ENCODE data around the gene PPFIBP2. TPM values are rescaled to one million over a fixed set of nuclear protein-coding genes. Genes with fewer than 3 reads are reported as not detected.

PPFIBP2 gene
- polyA plus RNA-seq, 4 donors: 26.5 to 71.7 (median 62.4) TPM

DNA sequence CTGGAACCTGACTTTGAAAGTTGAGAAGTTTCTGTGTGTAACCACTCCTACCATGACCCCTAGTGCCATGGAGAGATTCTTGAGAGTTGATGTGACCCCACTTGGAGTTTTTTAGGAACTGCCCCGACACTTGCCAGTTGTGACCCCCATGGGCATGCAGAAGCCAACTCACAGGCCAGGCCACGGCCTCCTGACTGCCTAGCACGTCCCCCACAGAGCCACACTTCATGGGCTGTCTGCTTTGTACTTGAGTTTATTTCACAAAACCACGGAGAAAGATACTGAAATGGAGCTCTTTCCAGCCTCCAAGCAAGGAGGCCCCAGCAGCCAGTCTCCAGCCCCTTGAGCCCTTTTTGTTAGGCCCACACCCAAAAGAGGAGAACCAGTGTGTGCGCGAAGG lies 151.1 kb downstream of the PPFIBP2 start:
- Histone ChIP-seq H3K36me3 (ENCODE audit: control insufficient read depth in 3 of 3, insufficient read depth in 2 of 3, low read depth in 1 of 3, low read length in 3 of 3) (peaks cover 0 to 39% (median 6%) of the 10 kb centered on the region in 3 donors), H3K4me3 (ENCODE audit: low read depth in 1 of 3, low read length in 3 of 3) (no peak overlapping the region), H3K27me3 (ENCODE audit: control insufficient read depth in 3 of 3, insufficient read depth in 3 of 3, low read length in 3 of 3) (no peaks in the 10 kb centered on the region), H3K4me1 (ENCODE audit: control insufficient read depth in 3 of 3, insufficient read depth in 2 of 3, low read depth in 1 of 3, low read length in 2 of 3) (no peaks in the 10 kb centered on the region), H3K9me3 (ENCODE audit: control insufficient read depth in 2 of 2, insufficient read depth in 1 of 2, low read depth in 1 of 2, low read length in 1 of 2) (no peaks in the 10 kb centered on the region), H3K27ac (ENCODE audit: low read depth in 1 of 3, low read length in 2 of 3) (no peak overlapping the region)
- DNase-seq (no peak), FAIRE-seq (no peak)
- WGBS, 3 donors: 78 to 93% (median 78%) methylated on average over 6 of the region's 6 CpGs

DNA sequence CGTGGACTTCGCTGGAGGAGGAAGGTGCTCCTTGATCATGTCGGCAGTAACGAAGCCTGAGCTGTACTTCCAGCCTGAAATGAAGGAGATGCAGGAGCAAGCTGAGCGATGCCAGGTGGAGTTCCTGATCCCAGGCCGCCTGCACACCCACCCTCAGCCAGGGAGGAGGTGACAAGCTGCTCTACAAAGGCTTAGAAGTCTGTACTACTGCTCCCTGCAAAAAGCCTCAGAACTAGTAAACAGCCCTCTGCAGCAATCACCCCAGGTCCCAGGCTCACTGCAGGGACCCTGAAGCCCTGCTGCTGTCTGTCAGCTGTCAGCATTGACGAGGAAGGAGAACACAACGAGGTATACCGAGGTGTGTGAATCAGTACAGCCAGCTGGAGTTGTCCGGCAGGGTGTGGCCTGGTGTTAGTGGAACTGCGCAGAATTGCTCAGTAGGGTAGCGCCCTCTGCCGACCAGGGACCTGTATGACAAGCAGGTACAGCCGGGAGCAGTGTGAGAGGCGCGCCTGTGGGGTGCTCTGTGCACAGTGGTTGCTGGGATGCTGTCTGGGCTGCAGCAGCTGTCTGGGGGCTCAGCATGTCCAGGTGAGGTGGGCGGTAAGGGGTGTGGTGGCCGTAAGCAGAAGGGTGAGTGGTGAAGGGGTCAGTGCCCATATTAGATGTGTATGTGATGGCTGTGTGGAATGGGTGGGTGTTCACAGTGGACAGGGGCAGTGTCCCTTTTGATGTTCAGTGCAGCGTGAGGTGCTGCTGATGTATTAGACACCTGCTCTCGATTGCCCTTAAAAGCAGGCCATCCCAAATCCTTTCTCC lies 151.9 kb downstream of the PPFIBP2 start:
- H3K27me3 ChIP-seq (ENCODE audit: control insufficient read depth in 3 of 3, insufficient read depth in 3 of 3, low read length in 3 of 3): no peaks in the 10 kb centered on the region

DNA sequence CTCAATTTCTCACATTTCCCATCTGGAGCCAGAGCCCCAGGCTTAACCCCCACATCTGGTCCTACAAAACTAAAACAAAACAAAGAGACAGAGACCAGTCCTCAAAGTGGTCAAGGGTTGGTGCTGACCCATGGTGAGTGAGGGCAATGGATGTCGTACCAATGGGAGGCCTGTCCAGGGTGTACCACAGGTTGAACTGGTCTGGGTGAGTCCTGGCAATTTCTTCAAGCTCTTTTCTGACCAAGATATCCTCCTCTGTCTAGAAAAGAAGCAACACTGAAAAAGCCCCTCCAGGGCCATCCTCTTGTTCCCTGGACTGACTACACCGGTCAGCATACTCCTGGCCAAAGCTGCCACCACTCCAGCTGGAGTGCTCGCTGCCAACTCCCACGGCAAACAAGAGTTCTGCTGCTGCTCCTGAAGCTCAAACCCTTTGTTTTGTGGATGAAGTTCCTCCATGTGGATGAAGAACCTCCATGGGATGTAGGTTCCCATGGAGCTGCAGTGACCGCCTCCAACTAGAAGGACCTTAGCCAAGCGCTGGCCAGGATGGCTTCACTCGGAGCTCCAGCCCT lies 152.6 kb downstream of the PPFIBP2 start:
- no peak for DNase-seq
- no peak for FAIRE-seq
- 86 to 91% (median 89%) methylated on average over 7 of the region's 7 CpGs for WGBS, 3 donors

More for the DNA sequence above, 151.9 kb downstream of the PPFIBP2 start:
- DNase-seq (peak; percentile 89 to 90), FAIRE-seq (no peak)
- no peak overlapping the region for H3K27ac ChIP-seq (ENCODE audit: low read depth in 1 of 3, low read length in 2 of 3)
- H3K4me3 ChIP-seq (ENCODE audit: low read depth in 1 of 3, low read length in 3 of 3): no peak overlapping the region
- peaks cover 0 to 39% (median 6%) of the 10 kb centered on the region in 3 donors for H3K36me3 ChIP-seq (ENCODE audit: control insufficient read depth in 3 of 3, insufficient read depth in 2 of 3, low read depth in 1 of 3, low read length in 3 of 3)
- 37 to 46% (median 37%) methylated on average over 20 of the region's 20 CpGs for WGBS, 3 donors
- H3K4me1 ChIP-seq (ENCODE audit: control insufficient read depth in 3 of 3, insufficient read depth in 2 of 3, low read depth in 1 of 3, low read length in 2 of 3): no peaks in the 10 kb centered on the region
- no peaks in the 10 kb centered on the region for H3K9me3 ChIP-seq (ENCODE audit: control insufficient read depth in 2 of 2, insufficient read depth in 1 of 2, low read depth in 1 of 2, low read length in 1 of 2)

DNA sequence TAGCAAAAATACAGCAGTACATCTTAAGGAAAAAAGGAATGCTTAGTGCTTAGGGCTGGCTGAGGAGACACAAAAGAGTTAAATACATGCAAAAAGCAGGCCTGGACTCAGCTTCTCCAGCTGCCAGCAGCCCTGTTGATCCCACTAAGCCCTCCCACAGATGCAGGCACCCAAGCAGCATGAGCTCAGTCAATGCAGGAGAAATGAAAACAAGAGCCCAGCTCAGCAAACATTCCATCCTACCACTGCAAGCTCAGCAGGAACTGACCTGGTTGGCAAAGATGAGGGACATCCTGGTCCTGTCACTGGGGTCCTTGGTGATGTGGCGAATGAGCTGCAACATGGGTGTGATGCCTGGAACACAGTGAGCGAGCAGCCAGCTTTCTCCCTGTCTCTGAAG lies 153.7 kb downstream of the PPFIBP2 start:
- no peaks in the 10 kb centered on the region for H3K9me3 ChIP-seq (ENCODE audit: control insufficient read depth in 2 of 2, insufficient read depth in 1 of 2, low read depth in 1 of 2, low read length in 1 of 2)
- H3K27ac ChIP-seq (ENCODE audit: low read depth in 1 of 3, low read length in 2 of 3): no peak overlapping the region
- H3K4me3 ChIP-seq (ENCODE audit: low read depth in 1 of 3, low read length in 3 of 3): no peak overlapping the region
- H3K4me1 ChIP-seq (ENCODE audit: control insufficient read depth in 3 of 3, insufficient read depth in 2 of 3, low read depth in 1 of 3, low read length in 2 of 3): peaks cover 0 to 4% (median 0%) of the 10 kb centered on the region in 3 donors
- H3K36me3 ChIP-seq (ENCODE audit: control insufficient read depth in 3 of 3, insufficient read depth in 2 of 3, low read depth in 1 of 3, low read length in 3 of 3): peaks cover 0 to 39% (median 6%) of the 10 kb centered on the region in 3 donors
- WGBS, 3 donors: 78 to 90% (median 87%) methylated on average over 2 of the region's 2 CpGs
- no peak for FAIRE-seq
- H3K27me3 ChIP-seq (ENCODE audit: control insufficient read depth in 3 of 3, insufficient read depth in 3 of 3, low read length in 3 of 3): peaks cover 0 to 2% (median 0%) of the 10 kb centered on the region in 3 donors
- DNase-seq: no peak

More for the DNA sequence above, 152.6 kb downstream of the PPFIBP2 start:
- Histone ChIP-seq H3K36me3 (ENCODE audit: control insufficient read depth in 3 of 3, insufficient read depth in 2 of 3, low read depth in 1 of 3, low read length in 3 of 3) (peaks cover 0 to 39% (median 6%) of the 10 kb centered on the region in 3 donors), H3K4me1 (ENCODE audit: control insufficient read depth in 3 of 3, insufficient read depth in 2 of 3, low read depth in 1 of 3, low read length in 2 of 3) (peaks cover 0 to under 1% (median 0%) of the 10 kb centered on the region in 3 donors), H3K27me3 (ENCODE audit: control insufficient read depth in 3 of 3, insufficient read depth in 3 of 3, low read length in 3 of 3) (no peaks in the 10 kb centered on the region), H3K27ac (ENCODE audit: low read depth in 1 of 3, low read length in 2 of 3) (no peak overlapping the region), H3K9me3 (ENCODE audit: control insufficient read depth in 2 of 2, insufficient read depth in 1 of 2, low read depth in 1 of 2, low read length in 1 of 2) (no peaks in the 10 kb centered on the region), H3K4me3 (ENCODE audit: low read depth in 1 of 3, low read length in 3 of 3) (no peak overlapping the region)

DNA sequence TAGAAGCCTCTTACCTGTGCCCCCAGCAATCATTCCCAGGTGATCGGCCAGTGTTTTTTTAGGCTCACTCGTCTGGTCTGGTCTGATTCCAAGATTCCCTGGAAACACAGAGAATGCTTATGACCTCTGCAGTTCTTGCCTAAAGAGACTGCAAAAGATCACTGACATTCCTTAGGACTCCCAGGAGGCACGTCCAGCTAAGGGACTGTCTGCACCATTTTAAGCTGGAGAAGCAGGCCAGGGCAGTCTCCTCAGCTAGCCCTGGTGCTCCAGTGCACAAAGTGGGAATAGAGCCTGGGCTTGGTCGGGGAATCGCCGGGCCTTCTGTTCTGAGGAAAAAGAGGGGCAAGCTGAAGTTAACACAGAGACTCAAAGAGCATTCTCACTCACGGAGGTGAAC lies 154.7 kb downstream of the PPFIBP2 start:
- H3K27ac ChIP-seq (ENCODE audit: low read depth in 1 of 3, low read length in 2 of 3): no peak overlapping the region
- H3K36me3 ChIP-seq (ENCODE audit: control insufficient read depth in 3 of 3, insufficient read depth in 2 of 3, low read depth in 1 of 3, low read length in 3 of 3): peaks cover 0 to 39% (median 6%) of the 10 kb centered on the region in 3 donors
- DNase-seq: no peak
- no peaks in the 10 kb centered on the region for H3K9me3 ChIP-seq (ENCODE audit: control insufficient read depth in 2 of 2, insufficient read depth in 1 of 2, low read depth in 1 of 2, low read length in 1 of 2)
- peaks cover 0 to 12% (median 0%) of the 10 kb centered on the region in 3 donors for H3K4me1 ChIP-seq (ENCODE audit: control insufficient read depth in 3 of 3, insufficient read depth in 2 of 3, low read depth in 1 of 3, low read length in 2 of 3)
- WGBS, 3 donors: 79 to 87% (median 85%) methylated on average over 7 of the region's 7 CpGs
- no peak for FAIRE-seq
- H3K4me3 ChIP-seq (ENCODE audit: low read depth in 1 of 3, low read length in 3 of 3): no peak overlapping the region
- H3K27me3 ChIP-seq (ENCODE audit: control insufficient read depth in 3 of 3, insufficient read depth in 3 of 3, low read length in 3 of 3): peaks cover 0 to 12% (median 0%) of the 10 kb centered on the region in 3 donors

DNA sequence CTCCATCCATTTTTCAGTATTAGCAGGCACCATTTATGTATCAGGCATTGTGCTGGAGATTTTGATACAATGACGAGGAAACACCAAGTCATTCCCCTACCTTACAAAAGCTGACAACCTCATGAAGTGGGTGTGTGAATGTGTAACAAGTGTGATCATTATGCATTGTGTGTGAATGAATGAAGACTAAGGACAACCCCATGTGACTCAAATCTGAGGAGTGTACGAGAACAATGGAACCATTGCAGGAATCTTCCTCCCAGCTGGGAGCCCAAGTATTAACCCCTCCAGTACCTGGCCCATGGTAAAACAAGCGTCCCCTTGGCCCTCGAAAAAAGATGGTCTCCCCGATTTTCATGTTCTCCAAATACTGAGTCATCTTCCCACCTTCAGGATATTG lies 155.1 kb downstream of the PPFIBP2 start:
- no peaks in the 10 kb centered on the region for H3K9me3 ChIP-seq (ENCODE audit: control insufficient read depth in 2 of 2, insufficient read depth in 1 of 2, low read depth in 1 of 2, low read length in 1 of 2)
- no peak overlapping the region for H3K27ac ChIP-seq (ENCODE audit: low read depth in 1 of 3, low read length in 2 of 3)
- peaks cover 0 to 14% (median 0%) of the 10 kb centered on the region in 3 donors for H3K4me1 ChIP-seq (ENCODE audit: control insufficient read depth in 3 of 3, insufficient read depth in 2 of 3, low read depth in 1 of 3, low read length in 2 of 3)
- H3K27me3 ChIP-seq (ENCODE audit: control insufficient read depth in 3 of 3, insufficient read depth in 3 of 3, low read length in 3 of 3): peaks cover 0 to 16% (median 0%) of the 10 kb centered on the region in 3 donors
- no peak for DNase-seq
- FAIRE-seq: no peak
- H3K4me3 ChIP-seq (ENCODE audit: low read depth in 1 of 3, low read length in 3 of 3): no peak overlapping the region
- peaks cover 0 to 39% (median 6%) of the 10 kb centered on the region in 3 donors for H3K36me3 ChIP-seq (ENCODE audit: control insufficient read depth in 3 of 3, insufficient read depth in 2 of 3, low read depth in 1 of 3, low read length in 3 of 3)
- 63 to 73% (median 72%) methylated on average over 5 of the region's 5 CpGs for WGBS, 3 donors

DNA sequence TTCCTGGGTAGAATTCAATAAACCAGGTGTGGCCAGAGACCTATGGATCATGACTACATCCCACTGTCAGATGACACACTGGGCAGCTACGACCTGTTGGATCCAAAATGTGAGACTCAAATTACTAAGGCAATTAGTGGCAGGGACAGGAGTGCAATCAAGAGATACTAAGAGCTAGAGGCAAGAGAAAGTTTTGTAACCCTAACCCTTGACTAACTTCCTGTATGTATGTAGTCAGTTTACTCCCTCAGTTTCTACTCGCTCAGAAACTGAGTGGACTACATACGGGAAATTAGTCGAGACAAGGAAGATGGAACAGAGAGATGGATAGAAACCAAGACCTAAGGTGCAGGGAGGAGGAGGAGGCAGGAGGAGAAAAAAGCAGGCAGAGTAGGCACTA lies 156.8 kb downstream of the PPFIBP2 start:
- no peaks in the 10 kb centered on the region for H3K9me3 ChIP-seq (ENCODE audit: control insufficient read depth in 2 of 2, insufficient read depth in 1 of 2, low read depth in 1 of 2, low read length in 1 of 2)
- no peak for FAIRE-seq

DNA sequence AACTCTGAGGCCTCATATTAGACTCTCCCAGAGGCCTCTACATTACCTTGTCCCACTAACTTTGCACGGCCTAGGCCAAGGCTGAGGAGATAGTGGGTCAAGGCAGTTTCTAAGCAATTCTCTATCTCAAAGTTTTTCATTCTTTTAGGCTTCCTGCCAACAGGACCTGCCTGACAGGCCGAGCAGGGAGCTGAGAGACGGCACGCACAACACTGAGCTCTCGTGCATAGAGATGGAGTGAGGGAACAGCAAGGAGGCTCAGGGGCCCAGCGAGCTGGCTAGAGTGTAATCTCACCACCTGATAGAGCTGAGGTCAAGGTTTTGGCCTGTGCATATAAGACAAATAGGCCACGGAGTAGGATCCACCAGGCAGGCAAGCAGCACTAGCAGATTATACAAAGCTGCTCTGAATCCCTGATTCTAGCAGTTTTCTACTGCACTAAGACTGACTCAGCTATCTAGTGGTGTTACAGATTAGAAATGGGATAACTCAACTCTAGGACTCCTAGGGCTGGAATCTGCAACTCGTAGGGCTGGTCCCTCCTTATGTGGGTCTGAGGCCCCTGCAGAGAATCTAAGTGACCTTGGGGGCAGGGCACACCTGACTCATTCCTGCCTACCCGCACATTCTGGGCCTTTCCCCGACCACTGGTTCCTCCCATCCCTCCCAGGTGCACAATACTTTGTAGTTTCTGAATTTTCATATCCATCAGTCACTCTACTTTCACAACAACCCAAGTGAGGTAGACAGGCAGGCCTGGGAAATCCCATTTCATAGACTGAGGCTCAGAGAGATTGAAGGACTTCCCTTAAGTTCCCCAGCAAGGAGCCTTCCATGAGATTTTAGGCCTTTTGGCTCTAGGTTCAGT lies 157.8 kb downstream of the PPFIBP2 start:
- Histone ChIP-seq H3K27me3 (ENCODE audit: control insufficient read depth in 3 of 3, insufficient read depth in 3 of 3, low read length in 3 of 3) (peaks cover 0 to 28% (median 0%) of the 10 kb centered on the region in 3 donors), H3K4me3 (ENCODE audit: low read depth in 1 of 3, low read length in 3 of 3) (no peak overlapping the region), H3K27ac (ENCODE audit: low read depth in 1 of 3, low read length in 2 of 3) (no peak overlapping the region), H3K9me3 (ENCODE audit: control insufficient read depth in 2 of 2, insufficient read depth in 1 of 2, low read depth in 1 of 2, low read length in 1 of 2) (no peaks in the 10 kb centered on the region), H3K4me1 (ENCODE audit: control insufficient read depth in 3 of 3, insufficient read depth in 2 of 3, low read depth in 1 of 3, low read length in 2 of 3) (peaks cover 0 to 18% (median 0%) of the 10 kb centered on the region in 3 donors), H3K36me3 (ENCODE audit: control insufficient read depth in 3 of 3, insufficient read depth in 2 of 3, low read depth in 1 of 3, low read length in 3 of 3) (peaks cover 0 to 14% (median 6%) of the 10 kb centered on the region in 3 donors)
- DNase-seq (no peak), FAIRE-seq (no peak)
- WGBS, 3 donors: 20 to 64% (median 44%) methylated on average over 10 of the region's 10 CpGs

More for the DNA sequence above, 156.8 kb downstream of the PPFIBP2 start:
- WGBS, 3 donors: 62 to 69% (median 64%) methylated on average over 4 of the region's 4 CpGs
- H3K4me3 ChIP-seq (ENCODE audit: low read depth in 1 of 3, low read length in 3 of 3): no peak overlapping the region
- no peak for DNase-seq
- H3K27ac ChIP-seq (ENCODE audit: low read depth in 1 of 3, low read length in 2 of 3): no peak overlapping the region
- H3K27me3 ChIP-seq (ENCODE audit: control insufficient read depth in 3 of 3, insufficient read depth in 3 of 3, low read length in 3 of 3): peaks cover 0 to 25% (median 0%) of the 10 kb centered on the region in 3 donors
- H3K4me1 ChIP-seq (ENCODE audit: control insufficient read depth in 3 of 3, insufficient read depth in 2 of 3, low read depth in 1 of 3, low read length in 2 of 3): peaks cover 0 to 18% (median 0%) of the 10 kb centered on the region in 3 donors
- peaks cover 0 to 24% (median 6%) of the 10 kb centered on the region in 3 donors for H3K36me3 ChIP-seq (ENCODE audit: control insufficient read depth in 3 of 3, insufficient read depth in 2 of 3, low read depth in 1 of 3, low read length in 3 of 3)

All from small intestine (tissue), 7 donors.